NCI-H2227 (cell line): Measurements from ENCODE around the gene ZP3.
"Not testable (repeated sequence)": the region's sequence is repeated elsewhere in the genome, so short reads cannot be mapped to it uniquely, and the experiment has no call there.

Source experiments
- DNase-seq: peaks from one replicate; lab custom pipeline; 2025; ENCODE audit not compliant: unreplicated experiment; lab: John Stamatoyannopoulos, UW

Gene ZP3

GRCh38 chr7:76439120-76439888 lies 14.6 kb downstream of the ZP3 start:
- DNase-seq = not testable (repeated sequence)

- DNase-seq = not testable (repeated sequence)
Observed at GRCh38 chr7:76440404-76440803, 15.7 kb downstream of the ZP3 start.

DNA sequence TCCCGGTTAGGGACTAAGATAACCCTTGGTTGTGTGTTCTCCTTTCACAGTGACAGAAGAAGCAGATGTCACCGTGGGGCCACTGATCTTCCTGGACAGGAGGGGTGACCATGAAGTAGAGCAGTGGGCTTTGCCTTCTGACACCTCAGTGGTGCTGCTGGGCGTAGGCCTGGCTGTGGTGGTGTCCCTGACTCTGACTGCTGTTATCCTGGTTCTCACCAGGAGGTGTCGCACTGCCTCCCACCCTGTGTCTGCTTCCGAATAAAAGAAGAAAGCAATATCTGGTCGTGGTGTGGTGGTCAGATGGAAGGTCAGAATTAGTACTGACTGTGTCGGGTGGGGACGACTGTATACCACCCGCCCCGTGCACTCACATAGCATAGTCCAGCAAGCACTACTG lies 17.0 kb downstream of the ZP3 start:
- DNase-seq = not testable (repeated sequence)

- not testable (repeated sequence) for DNase-seq
Observed at GRCh38 chr7:76442664-76443446, 18.1 kb downstream of the ZP3 start.

DNA sequence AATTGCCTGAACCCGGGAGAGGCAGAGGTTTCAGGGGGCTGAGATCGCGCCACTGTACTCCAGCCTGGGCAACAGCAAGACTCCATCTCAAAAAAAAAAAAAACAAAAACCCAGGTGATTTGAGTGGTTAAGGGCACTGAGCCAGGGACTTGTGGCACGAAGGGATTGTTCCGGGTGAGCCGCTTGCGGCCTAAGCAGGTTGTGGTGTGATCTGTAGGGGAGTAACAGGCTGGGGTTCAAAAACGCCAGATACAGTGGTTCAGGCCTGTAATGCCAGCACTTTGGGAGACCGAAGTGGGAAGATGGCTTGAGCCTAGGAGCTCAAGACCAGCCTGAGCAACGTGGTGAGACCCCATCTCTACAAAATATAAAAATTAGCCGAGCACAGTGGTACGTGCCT lies 19.1 kb downstream of the ZP3 start:
- not testable (repeated sequence) for DNase-seq

DNA sequence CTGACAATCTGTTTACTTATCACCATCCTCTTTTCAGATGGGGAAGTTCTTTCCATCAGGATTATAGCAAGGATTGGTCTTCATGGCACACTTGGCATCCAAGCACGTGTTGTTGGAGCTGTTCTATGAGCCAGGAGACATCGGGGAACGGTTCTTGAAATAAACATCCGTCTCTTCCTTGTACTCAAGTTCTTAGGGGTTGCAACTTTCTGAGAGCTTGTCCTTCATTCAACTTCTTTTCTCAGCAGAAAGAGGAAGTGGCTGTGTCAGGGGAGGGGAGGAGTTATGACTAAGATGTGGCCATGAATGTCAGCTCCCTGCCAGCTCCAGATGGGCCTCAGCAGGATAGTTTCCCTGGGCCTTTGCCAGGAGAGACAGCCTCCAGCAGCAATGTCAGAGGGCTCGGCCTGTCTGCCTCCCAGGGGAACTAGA lies 20.8 kb downstream of the ZP3 start:
- DNase-seq = not testable (repeated sequence)

DNA sequence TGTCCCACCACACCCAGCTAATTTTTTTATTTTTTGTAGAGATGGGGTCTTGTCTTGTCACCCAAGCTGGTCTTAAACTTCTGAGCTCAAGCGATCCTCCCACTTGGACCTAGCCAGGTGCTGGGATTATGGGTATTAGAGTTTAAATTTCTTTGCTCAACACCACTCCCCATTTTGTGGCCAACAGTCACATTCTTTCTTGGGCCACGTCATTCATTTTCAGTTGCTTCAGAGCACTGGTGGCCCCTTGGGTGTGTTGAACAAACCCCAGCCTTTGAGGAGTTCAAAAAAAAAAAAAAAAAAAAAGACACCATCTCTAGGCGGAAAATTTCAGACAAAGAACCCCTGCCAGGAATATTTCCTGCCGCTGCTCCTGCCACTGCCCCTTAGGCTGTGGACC lies 32.3 kb downstream of the ZP3 start:
- not testable (repeated sequence) for DNase-seq

- not testable (repeated sequence) for DNase-seq
Observed at GRCh38 chr7:76458504-76458903, 33.8 kb downstream of the ZP3 start.

DNA sequence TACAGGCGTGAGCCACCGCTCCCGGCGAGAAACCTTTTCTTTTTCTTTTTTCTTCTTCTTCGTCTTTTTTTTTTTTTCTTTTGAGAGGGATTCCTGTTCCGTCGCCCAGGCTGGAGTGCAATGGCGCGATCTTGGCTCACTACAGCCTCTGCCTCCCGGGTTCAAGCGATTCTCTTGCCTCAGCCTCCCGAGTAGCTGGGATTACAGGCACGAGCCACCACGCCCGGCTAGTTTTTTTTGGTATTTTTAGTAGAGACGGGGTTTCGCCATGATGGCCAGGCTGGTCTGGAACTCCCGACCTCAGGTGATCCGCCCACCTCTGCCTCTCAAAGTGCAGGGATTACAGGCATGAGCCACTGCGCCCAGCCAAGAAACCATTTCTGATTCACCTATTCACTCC lies 36.0 kb downstream of the ZP3 start:
- not testable (repeated sequence) for DNase-seq

DNA sequence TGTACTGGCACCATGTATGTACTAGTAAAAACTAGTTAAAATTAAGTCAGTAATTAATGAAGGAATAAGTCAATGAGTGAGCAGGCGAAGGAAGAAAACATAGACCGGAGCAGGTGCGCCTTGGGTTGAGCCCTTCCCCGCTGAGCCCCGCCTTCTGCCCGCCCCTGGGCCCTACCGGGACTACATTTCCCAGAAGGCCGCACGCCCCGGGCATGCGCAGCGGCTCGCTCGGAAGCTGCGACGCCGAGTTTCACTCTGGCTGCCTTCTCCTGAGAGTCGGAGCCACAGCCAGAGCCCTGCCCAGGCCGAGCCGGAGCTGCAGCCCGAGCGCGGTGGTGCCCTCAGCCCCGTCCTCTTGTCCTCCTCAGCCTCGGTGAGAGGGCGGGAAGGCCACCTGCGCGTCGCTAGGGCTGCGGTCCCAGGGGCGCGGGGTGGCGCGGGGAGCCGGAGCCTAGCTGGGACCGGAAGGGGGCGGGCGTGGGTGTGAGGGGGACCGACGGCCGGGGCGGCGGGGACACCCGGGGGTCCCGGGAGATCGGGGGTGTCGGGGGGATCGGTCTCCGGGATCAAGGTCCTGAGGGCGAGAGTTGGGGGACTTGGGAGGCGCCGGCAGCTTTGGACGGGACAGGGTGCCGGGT lies 36.8 kb downstream of the ZP3 start, which contains the start of gene DTX2:
DTX2 (plus strand) TSS at position 246 of the 638 bp plus-strand sequence. CDS start 18,801 bp downstream, outside the sequence.
- not testable (repeated sequence) for DNase-seq

- not testable (repeated sequence) for DNase-seq
Observed at GRCh38 chr7:76462271-76462882, 37.6 kb downstream of the ZP3 start.

DNA sequence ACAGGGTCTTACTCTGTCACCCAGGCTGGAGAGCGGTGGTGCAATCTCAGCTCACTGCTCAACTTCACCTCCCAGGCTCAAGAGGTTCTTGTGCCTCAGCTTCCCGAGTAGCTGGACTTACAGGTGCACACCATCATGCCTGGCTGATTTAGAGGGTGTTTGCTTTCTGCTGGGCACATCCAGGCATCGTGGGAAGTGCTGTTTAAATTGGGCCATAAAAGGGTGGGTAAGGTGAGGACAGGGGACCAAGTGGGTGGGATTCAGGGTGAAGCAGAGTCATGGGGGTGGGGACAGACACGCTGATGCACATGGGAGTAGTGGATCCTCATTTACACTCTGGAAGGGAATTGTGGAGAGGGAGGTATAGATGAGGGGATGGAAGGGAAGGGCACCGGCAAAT lies 40.2 kb downstream of the ZP3 start:
- DNase-seq = not testable (repeated sequence)

DNA sequence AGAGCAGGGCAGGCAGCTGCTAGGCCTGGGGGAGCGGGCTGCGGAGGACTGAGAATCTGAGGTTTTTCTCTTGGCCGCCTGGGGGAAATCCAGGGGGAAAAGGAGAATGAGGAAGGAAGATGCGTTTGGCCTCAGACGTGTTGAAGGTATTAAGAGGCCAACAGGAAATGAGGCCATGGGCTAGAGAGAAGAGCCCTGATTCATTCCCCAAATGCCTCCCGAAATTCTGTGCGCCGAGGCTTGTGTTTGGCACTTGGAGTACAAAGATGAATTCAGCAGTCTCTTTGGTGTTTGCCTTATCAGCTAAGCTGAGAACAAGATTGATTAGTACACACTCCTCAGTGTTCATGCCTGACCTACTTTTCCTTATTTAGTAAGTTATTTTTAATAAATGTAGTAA lies 41.2 kb downstream of the ZP3 start:
- not testable (repeated sequence) for DNase-seq

- peak; percentile 16 for DNase-seq
Observed at GRCh38 chr7:76467743-76468404, 43.1 kb downstream of the ZP3 start.

DNA sequence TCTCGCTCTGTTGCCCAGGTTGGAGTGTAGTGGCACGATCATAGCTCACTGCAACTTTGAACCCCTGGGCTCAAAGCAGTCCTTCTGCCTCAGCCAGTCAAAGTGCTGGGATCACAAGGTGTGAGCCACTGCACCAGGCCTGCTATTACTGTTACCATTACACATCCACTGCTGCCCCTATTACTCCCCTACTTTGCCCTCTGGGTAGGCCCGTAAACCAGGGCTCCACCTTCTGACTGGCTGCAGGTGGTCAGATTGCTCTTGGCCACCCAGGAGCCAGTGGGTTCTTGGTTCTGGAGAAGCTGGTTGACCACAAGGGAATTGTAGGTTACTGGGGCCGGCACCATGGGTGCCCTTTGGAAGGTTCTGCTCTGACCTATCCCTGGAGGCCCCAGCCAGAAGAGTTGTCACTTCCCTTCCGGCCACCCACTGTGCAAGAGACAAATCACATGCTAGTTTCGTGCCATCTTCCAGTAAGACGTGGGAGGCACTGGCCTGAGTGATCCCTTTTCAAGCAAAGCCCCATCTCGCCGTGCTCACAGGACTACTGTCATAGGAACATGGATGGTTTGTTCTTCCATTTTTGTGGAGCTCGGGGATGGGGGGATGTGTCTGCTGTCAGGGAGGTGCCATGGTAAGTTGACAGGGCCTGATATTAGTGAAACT lies 46.9 kb downstream of the ZP3 start:
- not testable (repeated sequence) for DNase-seq

DNA sequence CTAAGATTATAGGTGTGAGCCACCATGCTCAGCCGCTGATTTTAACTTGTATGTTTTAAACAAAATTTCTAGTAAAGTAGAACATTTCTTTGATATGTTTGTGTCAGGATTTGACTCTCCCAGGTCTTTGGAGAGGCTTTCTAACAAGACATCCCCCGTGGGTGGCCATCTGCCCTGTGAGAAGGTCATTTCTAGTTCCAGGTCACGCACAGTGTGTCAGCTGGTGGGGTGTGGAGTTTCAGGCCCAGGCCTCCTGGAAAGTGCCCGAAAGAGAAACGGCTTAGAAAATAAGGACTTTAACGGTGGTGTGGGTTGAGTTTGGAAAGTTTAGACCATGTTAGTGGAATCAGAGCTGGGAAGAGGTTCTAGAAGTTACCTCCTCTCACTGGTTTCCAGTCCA lies 48.3 kb downstream of the ZP3 start:
- not testable (repeated sequence) for DNase-seq

DNA sequence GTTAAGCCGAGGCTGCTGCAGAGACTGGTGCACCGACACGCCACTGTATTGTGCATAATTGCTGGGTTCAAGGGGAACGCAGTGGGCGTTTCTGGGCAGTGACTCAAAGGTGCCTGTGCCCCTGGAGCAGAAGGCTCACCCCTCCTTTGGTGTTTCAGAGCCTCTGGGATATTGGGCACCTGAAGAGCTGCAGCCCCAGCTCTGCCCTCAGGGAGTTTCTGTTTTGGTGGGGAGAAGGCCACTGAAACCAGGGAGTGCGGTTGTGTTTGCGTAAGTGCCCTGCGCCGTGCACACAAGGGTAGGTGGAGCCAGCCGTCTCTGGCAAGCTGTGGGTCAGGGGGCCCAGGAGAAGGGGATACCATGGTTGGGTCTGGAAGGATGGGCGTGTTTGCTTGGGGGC lies 51.5 kb downstream of the ZP3 start:
- DNase-seq = not testable (repeated sequence)

DNA sequence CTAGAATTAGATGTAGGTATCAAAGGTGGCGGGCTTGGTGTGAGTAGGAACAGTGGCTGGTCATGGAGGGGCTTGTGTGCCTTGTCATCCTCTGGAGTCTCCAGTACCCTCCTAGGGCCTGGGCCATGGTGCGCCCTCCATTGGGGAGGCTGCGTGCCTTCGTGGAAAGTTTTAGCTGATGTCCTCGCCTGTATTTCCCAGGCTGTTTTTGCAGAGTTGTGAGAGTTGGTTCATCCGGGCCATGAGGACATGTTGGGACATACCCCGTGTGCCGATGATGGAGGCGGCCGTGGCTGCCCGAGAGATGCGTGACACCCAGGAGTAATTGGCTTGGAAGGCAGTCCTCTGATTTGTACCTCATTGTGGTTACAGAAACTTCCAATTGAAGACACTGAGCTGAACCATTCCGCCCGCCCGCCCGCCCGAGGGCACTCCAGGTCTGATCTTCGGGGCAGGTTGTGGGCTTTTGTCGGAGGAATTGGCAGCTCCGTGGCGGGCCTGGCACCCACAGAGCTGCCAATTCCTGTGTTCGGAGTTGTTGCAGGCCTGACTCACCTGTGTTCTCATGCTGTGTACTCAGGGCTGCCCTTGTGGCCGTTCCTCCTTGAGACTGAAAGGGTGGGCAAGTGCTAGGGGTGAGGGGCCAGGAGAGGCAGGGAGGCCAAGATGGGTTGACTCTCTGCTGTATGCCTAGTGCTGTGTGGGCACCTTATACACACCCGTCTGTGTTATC lies 52.2 kb downstream of the ZP3 start:
- DNase-seq = not testable (repeated sequence)

DNA sequence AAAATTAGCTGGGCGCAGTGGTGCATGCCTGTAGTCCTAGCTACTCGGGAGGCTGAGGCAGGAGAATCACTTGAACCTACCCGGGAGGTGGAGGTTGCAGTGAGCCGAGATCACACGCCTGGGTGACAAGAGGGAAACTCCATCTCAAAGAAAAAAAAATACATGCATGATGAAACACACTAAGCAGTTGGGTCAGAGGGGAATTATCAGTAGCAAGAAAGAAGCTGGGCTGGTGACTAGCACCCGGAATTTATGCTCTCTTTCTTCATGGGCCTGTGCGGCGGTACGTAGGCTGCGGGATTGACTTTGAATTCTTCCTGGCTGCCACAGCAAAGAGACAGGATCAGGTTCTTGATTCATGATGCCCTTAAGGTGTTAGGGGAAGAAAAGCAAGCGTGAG lies 54.9 kb downstream of the ZP3 start:
- DNase-seq = not testable (repeated sequence)
